T-cell (primary cell): ENCODE measurements around the gene TLE5. TPM values are rescaled to one million over a fixed set of nuclear protein-coding genes. Genes with fewer than 3 reads are reported as not detected.

Experiments used
- ATAC-seq, 4 experiments: fragments of 200-7000 bp in 3 of 4; fragments of 150-1000 bp in 1 of 4; cut with Tn5 transposase; replicated peaks in 1 of 4; 1 replicate in 3 of 4; 2 replicates in 1 of 4; pipeline ENCODE4 v1.10.0; 2021; ENCODE audit warnings: moderate library complexity in 3 of 4, mild to moderate bottlenecking in 2 of 4, moderate number of reproducible peaks in 1 of 4
- CTCF ChIA-PET, 2 donors: fragments of 300-600 bp; sonication (Branson Sonifier 250); formaldehyde crosslinking; loops; one replicate each; lab custom pipeline; 2022; ENCODE audit warnings: antibody characterized with exemption in 2 of 2; lab: Charles Lee
- POLR2A ChIA-PET, 2 donors: fragments of 300-600 bp; sonication (Branson Sonifier 250); formaldehyde crosslinking; loops; one replicate each; lab custom pipeline; 2022; ENCODE audit warnings: antibody characterized with exemption in 2 of 2; lab: Charles Lee
- DNase-seq, 35 experiments: peaks; one replicate each; pipeline versions ENCODE4 v3.0.0 to v3.0.0-alpha.2; 2013 to 2023
- H3K27ac ChIP-seq: one replicate; pipeline ENCODE4 v1.5.1; 2013; ENCODE audit warnings: low read length
- H3K27me3 ChIP-seq, 2 experiments: replicated peaks in 1 of 2; 1 replicate in 1 of 2; 2 replicates in 1 of 2; pipeline versions ENCODE4 v1.6.1 to v1.7.0; 2013; ENCODE audit warnings: low read length in 1 of 2, mixed read lengths in 1 of 2; ENCODE audit not compliant: control insufficient read depth in 2 of 2, insufficient read depth in 2 of 2; ENCODE audit errors: extremely low read depth in 1 of 2
- H3K36me3 ChIP-seq, 2 donors: 1 replicate in 1 of 2; 2 replicates in 1 of 2; pipeline versions ENCODE4 v1.6.1 to v1.7.0; 2013; ENCODE audit warnings: low read length in 1 of 2; ENCODE audit not compliant: control insufficient read depth in 2 of 2, insufficient read depth in 1 of 2; ENCODE audit errors: extremely low read depth in 1 of 2
- H3K4me1 ChIP-seq, 2 experiments: 1 replicate in 1 of 2; 2 replicates in 1 of 2; pipeline versions ENCODE4 v1.6.1 to v1.7.0; 2013; ENCODE audit warnings: low read length in 2 of 2, mixed read lengths in 1 of 2; ENCODE audit not compliant: insufficient read depth in 2 of 2, control insufficient read depth in 1 of 2; ENCODE audit errors: extremely low read depth in 1 of 2
- H3K4me3 ChIP-seq, 2 donors: 1 replicate in 1 of 2; 2 replicates in 1 of 2; pipeline versions ENCODE4 v1.5.1 to v1.7.0; 2013; ENCODE audit warnings: mild to moderate bottlenecking in 2 of 2, low read length in 1 of 2, moderate library complexity in 1 of 2; ENCODE audit not compliant: control insufficient read depth in 1 of 2; ENCODE audit errors: extremely low read depth in 1 of 2
- H3K9me3 ChIP-seq: 2 replicates; pipeline ENCODE4 v1.7.0; 2013
- H3K27ac Mint-ChIP-seq, 2 donors: one replicate each; pipeline ENCODE4 v1.8.0; 2020 to 2021; ENCODE audit warnings: mild to moderate bottlenecking in 2 of 2, mixed read lengths in 2 of 2
- H3K27me3 Mint-ChIP-seq, 2 donors: one replicate each; pipeline ENCODE4 v1.8.0; 2021 to 2022; ENCODE audit warnings: mixed read lengths in 2 of 2
- H3K36me3 Mint-ChIP-seq: one replicate; pipeline ENCODE4 v1.8.0; 2021; ENCODE audit warnings: mixed read lengths
- H3K4me1 Mint-ChIP-seq, 3 donors: one replicate each; pipeline ENCODE4 v1.8.0; 2020 to 2022; ENCODE audit warnings: mixed read lengths in 3 of 3, mild to moderate bottlenecking in 1 of 3
- H3K4me3 Mint-ChIP-seq, 3 donors: one replicate each; pipeline ENCODE4 v1.8.0; 2020 to 2022; ENCODE audit warnings: mild to moderate bottlenecking in 3 of 3, mixed read lengths in 3 of 3, moderate library complexity in 3 of 3
- H3K9me3 Mint-ChIP-seq, 3 donors: one replicate each; pipeline ENCODE4 v1.8.0; 2020 to 2022; ENCODE audit warnings: mixed read lengths in 3 of 3
- WGBS: methylation state at CpG from one replicate; pipeline ENCODE4 v1.1.5; 2013; ENCODE audit warnings: missing lambda C conversion rate; ENCODE audit not compliant: insufficient coverage; 5-methylcytosine and 5-hydroxymethylcytosine counted together
- total RNA-seq, 35 experiments: library from RNA in 6 of 35; stranded (reverse) in 6 of 35; fragments of 120-200 nt in 1 of 35; gene quantifications; one replicate each; pipeline versions ENCODE4 v1.2.1 to v1.2.4 and lab custom pipeline; 2013 to 2026

TLE5 gene
- total RNA-seq, 5 donors from 2014 or later (not counting 1 experiment from before 2014, with no cell fraction given) = 777 to 1,202 (median 1,047) TPM

- Mint-ChIP-seq H3K27me3 (peaks cover 0 to 8% of the 10 kb centered on the region in 2 donors), H3K27ac (peak overlapping the region in 1 of 2 donors; percentile 6), H3K4me1 (peaks cover 29 to 32% (median 29%) of the 10 kb centered on the region in 3 donors), H3K9me3 (no peaks in the 10 kb centered on the region), H3K36me3 (peaks cover 3% of the 10 kb centered on the region), H3K4me3 (peak overlapping the region; percentile 34 to 69 (median 45))
- ChIA-PET POLR2A (no interaction called here), CTCF (interaction anchor here in 1 of 2 donors (0.6 kb wide), 1 partner anchor 44 kb away, joined by 7 read pairs; no protein-coding TSS in a partner anchor)
- 48% methylated on average over 23 of the region's 30 CpGs for WGBS
- H3K27ac ChIP-seq = no peak overlapping the region
- H3K9me3 ChIP-seq = no peaks in the 10 kb centered on the region
- H3K4me1 ChIP-seq = peaks cover 15 to 38% of the 10 kb centered on the region in 2 experiments
- peak in 4 of 35 experiments; percentile 14 to 29 (median 22) for DNase-seq
- peak; percentile 41 to 55 (median 46) for ATAC-seq
- H3K36me3 ChIP-seq = no peaks in the 10 kb centered on the region
- peaks cover 0 to 27% of the 10 kb centered on the region in 2 experiments for H3K27me3 ChIP-seq
- H3K4me3 ChIP-seq = peak overlapping the region in 1 of 2 donors; percentile 35
These were observed 37.3 kb downstream of the TLE5 start for GRCh38 chr19:3024870-3025548.

GRCh38 chr19:3024509-3024869, 37.8 kb downstream of the TLE5 start:
- peaks cover 0 to 23% of the 10 kb centered on the region in 2 experiments for H3K27me3 ChIP-seq
- no peaks in the 10 kb centered on the region for H3K9me3 ChIP-seq
- Mint-ChIP-seq H3K9me3 (no peaks in the 10 kb centered on the region), H3K27ac (peak overlapping the region in 1 of 2 donors; percentile 6), H3K36me3 (peaks cover 6% of the 10 kb centered on the region), H3K27me3 (peaks cover 0 to 8% of the 10 kb centered on the region in 2 donors), H3K4me3 (peak overlapping the region; percentile 34 to 69 (median 45)), H3K4me1 (peaks cover 25 to 27% (median 25%) of the 10 kb centered on the region in 3 donors)
- CTCF ChIA-PET = interaction anchor here (0.6 to 0.7 kb wide), 2 partner anchors 58 to 73 kb away, joined by 5 to 7 read pairs; no protein-coding TSS in a partner anchor
- H3K36me3 ChIP-seq = no peaks in the 10 kb centered on the region
- POLR2A ChIA-PET = no interaction called here
- 42% methylated on average over 2 of the region's 5 CpGs for WGBS
- H3K4me1 ChIP-seq = peaks cover 12 to 33% of the 10 kb centered on the region in 2 experiments
- ATAC-seq (no peak), DNase-seq (no peak)
- peak overlapping the region in 1 of 2 donors; percentile 25 for H3K4me3 ChIP-seq
- H3K27ac ChIP-seq = no peak overlapping the region

GRCh38 chr19:3020321-3020960, 41.9 kb downstream of the TLE5 start:
- no peaks in the 10 kb centered on the region for H3K9me3 ChIP-seq
- H3K27me3 Mint-ChIP-seq = peaks cover 0 to 4% of the 10 kb centered on the region in 2 donors
- ChIA-PET POLR2A (interaction anchor here in 1 of 2 donors (0.6 kb wide), 1 partner anchor 135 kb away, joined by 6 read pairs; no protein-coding TSS in a partner anchor), CTCF (no interaction called here)
- ATAC-seq (no peak), DNase-seq (no peak)
- no peak overlapping the region for H3K27ac Mint-ChIP-seq
- peaks cover 9 to 15% of the 10 kb centered on the region in 2 experiments for H3K4me1 ChIP-seq
- H3K36me3 Mint-ChIP-seq = peaks cover 6% of the 10 kb centered on the region
- 89% methylated on average over 11 of the region's 18 CpGs for WGBS
- no peaks in the 10 kb centered on the region for H3K9me3 Mint-ChIP-seq
- no peak overlapping the region for H3K4me3 Mint-ChIP-seq
- no peak overlapping the region for H3K4me3 ChIP-seq
- H3K27ac ChIP-seq = no peak overlapping the region
- no peaks in the 10 kb centered on the region for H3K36me3 ChIP-seq
- peaks cover 0 to 6% of the 10 kb centered on the region in 2 experiments for H3K27me3 ChIP-seq
- peaks cover 12 to 18% (median 13%) of the 10 kb centered on the region in 3 donors for H3K4me1 Mint-ChIP-seq

- Mint-ChIP-seq H3K4me1 (peaks cover 2 to 11% (median 2%) of the 10 kb centered on the region in 3 donors), H3K27me3 (no peaks in the 10 kb centered on the region), H3K4me3 (no peak overlapping the region), H3K9me3 (no peaks in the 10 kb centered on the region), H3K36me3 (peaks cover 9% of the 10 kb centered on the region), H3K27ac (no peak overlapping the region)
- ATAC-seq (no peak), DNase-seq (no peak)
- no peaks in the 10 kb centered on the region for H3K9me3 ChIP-seq
- no peaks in the 10 kb centered on the region for H3K36me3 ChIP-seq
- CTCF ChIA-PET = no interaction called here
- WGBS = 85% methylated on average over 11 of the region's 28 CpGs
- H3K4me1 ChIP-seq = peaks cover 2 to 4% of the 10 kb centered on the region in 2 experiments
- H3K27ac ChIP-seq = no peak overlapping the region
- no peaks in the 10 kb centered on the region for H3K27me3 ChIP-seq
- no peak overlapping the region for H3K4me3 ChIP-seq
- POLR2A ChIA-PET = interaction anchor here in 1 of 2 donors (0.5 kb wide), 1 partner anchor 19 kb away, joined by 9 read pairs; no protein-coding TSS in a partner anchor
These were observed 43.0 kb downstream of the TLE5 start for GRCh38 chr19:3019211-3019854.

- no peaks in the 10 kb centered on the region for H3K4me1 ChIP-seq
- Mint-ChIP-seq H3K27ac (no peak overlapping the region), H3K9me3 (no peaks in the 10 kb centered on the region), H3K36me3 (peaks cover 5% of the 10 kb centered on the region), H3K4me1 (peaks cover 0 to 5% (median 0%) of the 10 kb centered on the region in 3 donors), H3K27me3 (no peaks in the 10 kb centered on the region), H3K4me3 (no peak overlapping the region)
- no peaks in the 10 kb centered on the region for H3K9me3 ChIP-seq
- peaks cover 0 to 3% of the 10 kb centered on the region in 2 donors for H3K36me3 ChIP-seq
- 93% methylated on average over 2 of the region's 7 CpGs for WGBS
- H3K27me3 ChIP-seq = no peaks in the 10 kb centered on the region
- ChIA-PET CTCF (interaction anchor here in 1 of 2 donors (0.6 kb wide), 1 partner anchor 191 kb away, joined by 7 read pairs; no protein-coding TSS in a partner anchor), POLR2A (no interaction called here)
- H3K27ac ChIP-seq = no peak overlapping the region
- no peak overlapping the region for H3K4me3 ChIP-seq
- DNase-seq (no peak), ATAC-seq (no peak)
These were observed 44.4 kb downstream of the TLE5 start for GRCh38 chr19:3017923-3018322.
